Body of pancreas (tissue), 4 donors: ENCODE measurements around the gene AUTS2.

Source experiments
- POLR2A ChIP-seq, 3 donors: fragments of 450-650 bp; IDR thresholded peaks; one replicate each; pipeline ENCODE4 v1.6.1; 2016; ENCODE audit warnings: antibody characterized with exemption in 3 of 3, mild to moderate bottlenecking in 2 of 3
- TF ChIP-seq, protein P1 (sequence below), 7 experiments: fragments of 450-650 bp in 4 of 7; fragments of 200-600 bp in 3 of 7; sonication (generic) in 3 of 7; IDR thresholded peaks; one replicate each; pipeline ENCODE4 v1.5.1; 2016 to 2019; ENCODE audit warnings: antibody characterized with exemption in 7 of 7

DNA sequence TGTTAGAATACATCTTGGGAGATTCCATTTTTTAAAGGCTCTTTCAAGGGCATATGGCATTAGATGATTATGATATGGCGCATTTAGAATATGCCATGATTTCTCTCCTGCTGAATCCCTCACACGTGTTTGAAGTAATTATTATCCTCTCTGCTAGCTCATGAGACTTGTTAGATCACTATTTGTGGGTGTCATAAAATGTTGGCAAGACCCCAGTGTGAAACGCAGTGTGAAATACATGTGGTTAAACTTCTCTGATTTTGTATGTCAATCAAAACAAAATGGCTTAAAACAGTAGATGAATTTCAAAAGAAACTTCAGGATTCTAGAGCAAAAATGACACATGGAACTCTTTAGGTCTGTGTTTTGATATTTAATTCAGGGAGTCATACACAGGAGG lies 560.8 kb downstream of the AUTS2 start:
- TF ChIP-seq, protein P1, sequence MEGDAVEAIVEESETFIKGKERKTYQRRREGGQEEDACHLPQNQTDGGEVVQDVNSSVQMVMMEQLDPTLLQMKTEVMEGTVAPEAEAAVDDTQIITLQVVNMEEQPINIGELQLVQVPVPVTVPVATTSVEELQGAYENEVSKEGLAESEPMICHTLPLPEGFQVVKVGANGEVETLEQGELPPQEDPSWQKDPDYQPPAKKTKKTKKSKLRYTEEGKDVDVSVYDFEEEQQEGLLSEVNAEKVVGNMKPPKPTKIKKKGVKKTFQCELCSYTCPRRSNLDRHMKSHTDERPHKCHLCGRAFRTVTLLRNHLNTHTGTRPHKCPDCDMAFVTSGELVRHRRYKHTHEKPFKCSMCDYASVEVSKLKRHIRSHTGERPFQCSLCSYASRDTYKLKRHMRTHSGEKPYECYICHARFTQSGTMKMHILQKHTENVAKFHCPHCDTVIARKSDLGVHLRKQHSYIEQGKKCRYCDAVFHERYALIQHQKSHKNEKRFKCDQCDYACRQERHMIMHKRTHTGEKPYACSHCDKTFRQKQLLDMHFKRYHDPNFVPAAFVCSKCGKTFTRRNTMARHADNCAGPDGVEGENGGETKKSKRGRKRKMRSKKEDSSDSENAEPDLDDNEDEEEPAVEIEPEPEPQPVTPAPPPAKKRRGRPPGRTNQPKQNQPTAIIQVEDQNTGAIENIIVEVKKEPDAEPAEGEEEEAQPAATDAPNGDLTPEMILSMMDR (IDR thresholded peaks at IDR 0.05) = no peak
- TF ChIP-seq POLR2A (IDR thresholded peaks at IDR 0.05) = no peak
